AG04450 (cell line): ENCODE results near the gene NAT8L. TPM values are rescaled to one million over a fixed set of nuclear protein-coding genes. Genes with fewer than 3 reads are reported as not detected.

Experiments
- CTCF ChIA-PET: fragments of 300-600, 350-600 bp; formaldehyde crosslinking; extraction: SDS; loops from one replicate; lab custom pipeline; 2022; ENCODE audit warnings: antibody characterized with exemption, inconsistent platforms; lab: Charles Lee
- POLR2A ChIA-PET: fragments of 350-600 bp; formaldehyde crosslinking; extraction: SDS; loops from one replicate; lab custom pipeline; 2021; ENCODE audit warnings: antibody characterized with exemption, inconsistent platforms; lab: Yijun Ruan, JAX
- DNase-seq: peaks from one replicate; pipeline ENCODE4 v3.0.0-alpha.2; 2011; ENCODE audit warnings: low read depth, low spot score
- H3K27ac ChIP-seq: one replicate; pipeline ENCODE4 v1.5.1; 2012; ENCODE audit warnings: low read depth, low read length, control low read depth
- H3K27me3 ChIP-seq: one replicate; pipeline ENCODE4 v1.6.0; 2012; ENCODE audit warnings: low read length; ENCODE audit not compliant: control insufficient read depth, insufficient read depth
- H3K4me3 ChIP-seq: 2 replicates; pipeline ENCODE4 v1.5.1; 2011; ENCODE audit warnings: mild to moderate bottlenecking, low read depth, low read length, control low read depth
- H3K9me3 ChIP-seq: 2 replicates; pipeline ENCODE4 v1.5.1; 2012; ENCODE audit warnings: low read length; ENCODE audit not compliant: control insufficient read depth, insufficient read depth
- CTCF ChIP-seq: IDR thresholded peaks from 2 replicates; pipeline ENCODE4 v1.5.1; 2011; ENCODE audit warnings: low read depth, low read length, control low read depth, inconsistent platforms
- polyA plus RNA-seq: library from polyadenylated mRNA; depleted of rRNA; stranded (reverse); fragments of >200 nt; gene quantifications from 2 replicates; pipeline ENCODE4 v1.2.3, GENCODE V29; 2011

The NAT8L gene
- polyA plus RNA-seq, 1 experiment = not detected

- no peak for DNase-seq
- Histone ChIP-seq H3K27ac (no peak overlapping the region), H3K4me3 (no peak overlapping the region), H3K27me3 (peaks cover 25% of the 10 kb centered on the region), H3K9me3 (peaks cover 9% of the 10 kb centered on the region)
- POLR2A ChIA-PET = no interaction called here
- CTCF ChIA-PET = no interaction called here
- TF ChIP-seq CTCF = no peak
Observed at GRCh38 chr4:2103127-2103842, 44.2 kb downstream of the NAT8L start.

GRCh38 chr4:2103843-2104547, 44.9 kb downstream of the NAT8L start:
- ChIA-PET CTCF (no interaction called here), POLR2A (no interaction called here)
- Histone ChIP-seq H3K27ac (no peak overlapping the region), H3K9me3 (peaks cover 9% of the 10 kb centered on the region), H3K27me3 (peaks cover 26% of the 10 kb centered on the region), H3K4me3 (no peak overlapping the region)
- TF ChIP-seq CTCF = no peak
- no peak for DNase-seq

GRCh38 chr4:2104556-2105345, 45.6 kb downstream of the NAT8L start:
- no peak for DNase-seq
- CTCF ChIA-PET = no interaction called here
- no peak for TF ChIP-seq CTCF
- Histone ChIP-seq H3K27ac (no peak overlapping the region), H3K27me3 (peaks cover 26% of the 10 kb centered on the region), H3K4me3 (no peak overlapping the region), H3K9me3 (peaks cover 9% of the 10 kb centered on the region)
- POLR2A ChIA-PET = no interaction called here

GRCh38 chr4:2105559-2105958, 46.4 kb downstream of the NAT8L start:
- no peak overlapping the region for H3K27ac ChIP-seq
- H3K9me3 ChIP-seq = peaks cover 9% of the 10 kb centered on the region
- ChIA-PET CTCF (no interaction called here), POLR2A (no interaction called here)
- H3K27me3 ChIP-seq = peaks cover 26% of the 10 kb centered on the region
- no peak for TF ChIP-seq CTCF
- DNase-seq = no peak
- H3K4me3 ChIP-seq = no peak overlapping the region
